HG03575 (cell line): ENCODE data around the gene ZNF593OS.

ENCODE experiments used
- ATAC-seq: cut with Tn5 transposase; IDR thresholded peaks from one replicate; pipeline ENCODE4 v1.9.1; 2021; ENCODE audit not compliant: unreplicated experiment, insufficient number of reproducible peaks, low FRiP score; ENCODE audit errors: extremely low read depth

Gene ZNF593OS

DNA sequence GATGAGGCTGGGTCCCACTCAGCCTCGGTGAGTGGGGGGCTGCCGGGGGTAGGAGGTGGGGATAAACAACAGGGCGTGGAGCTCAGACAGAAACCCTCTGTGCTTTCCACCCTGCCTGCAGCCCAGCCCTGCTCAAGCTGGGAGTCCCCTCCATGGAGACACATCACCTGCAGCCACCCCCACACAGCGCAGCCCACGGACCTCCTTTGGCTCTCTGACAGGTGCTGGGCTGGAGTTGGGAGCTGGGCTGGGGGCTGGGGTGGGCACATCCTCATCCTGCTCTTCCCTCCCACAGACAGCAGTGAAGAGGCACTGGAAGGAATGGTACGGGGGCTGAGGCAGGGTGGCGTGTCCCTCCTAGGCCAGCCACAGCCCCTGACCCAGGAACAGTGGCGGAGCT lies 16.8 kb upstream of the ZNF593OS start:
- ATAC-seq: no peak

DNA sequence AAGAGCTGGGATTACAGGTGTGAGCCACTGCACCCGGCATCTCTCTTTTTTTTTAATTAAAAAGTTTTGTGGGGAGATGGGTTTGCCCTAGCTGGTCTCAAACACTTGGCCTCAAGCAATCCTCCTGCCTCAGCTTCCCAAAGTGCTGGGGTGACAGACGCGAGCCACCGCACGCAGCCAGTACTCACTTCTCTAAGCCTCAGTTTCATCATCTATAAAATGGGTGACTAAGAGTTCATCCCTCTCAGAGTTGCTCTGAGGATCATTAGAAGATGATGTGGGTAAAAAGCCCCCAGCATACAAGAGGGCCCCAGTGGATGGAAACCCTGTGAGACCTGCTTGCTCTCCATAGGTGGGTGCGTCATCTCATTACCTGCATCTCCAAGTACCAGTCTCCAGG lies 16.2 kb upstream of the ZNF593OS start:
- no peak for ATAC-seq

DNA sequence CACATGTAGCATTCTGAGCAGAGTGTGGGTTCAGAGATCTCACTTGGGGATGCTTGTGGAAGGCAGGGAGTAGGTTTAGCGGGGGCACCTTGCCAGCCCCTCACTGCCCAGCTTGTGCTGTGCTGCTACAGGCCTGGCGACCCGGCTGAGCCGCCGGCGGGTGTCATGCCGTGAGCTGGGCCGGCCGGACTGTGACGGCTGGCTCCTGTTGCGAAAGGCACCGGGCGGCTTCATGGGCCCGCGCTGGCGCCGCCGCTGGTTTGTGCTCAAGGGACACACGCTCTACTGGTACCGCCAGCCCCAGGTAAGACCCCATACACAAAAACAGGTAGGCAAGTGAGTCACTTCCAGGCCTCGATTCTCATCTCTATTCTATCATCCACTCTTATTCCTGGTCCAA lies 13.3 kb upstream of the ZNF593OS start:
- ATAC-seq: no peak

DNA sequence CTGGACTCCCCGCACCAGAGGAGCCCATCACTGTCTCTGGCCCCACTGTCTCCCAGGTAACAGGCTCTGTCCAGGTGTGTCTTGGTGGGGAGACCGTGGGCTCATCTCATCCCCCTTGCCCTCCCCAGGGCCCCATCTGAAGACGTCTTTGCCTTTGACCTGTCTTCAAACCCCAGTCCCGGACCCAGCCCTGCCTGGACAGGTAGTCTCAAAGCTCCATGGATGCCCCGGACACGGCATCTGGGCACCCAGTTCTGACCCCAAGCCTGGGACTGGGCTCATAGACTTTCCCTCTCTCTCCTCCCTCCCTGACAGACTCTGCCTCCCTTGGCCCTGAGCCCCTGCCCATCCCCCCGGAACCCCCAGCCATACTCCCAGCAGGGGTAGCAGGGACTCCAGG lies 12.5 kb upstream of the ZNF593OS start:
- ATAC-seq: no peak

DNA sequence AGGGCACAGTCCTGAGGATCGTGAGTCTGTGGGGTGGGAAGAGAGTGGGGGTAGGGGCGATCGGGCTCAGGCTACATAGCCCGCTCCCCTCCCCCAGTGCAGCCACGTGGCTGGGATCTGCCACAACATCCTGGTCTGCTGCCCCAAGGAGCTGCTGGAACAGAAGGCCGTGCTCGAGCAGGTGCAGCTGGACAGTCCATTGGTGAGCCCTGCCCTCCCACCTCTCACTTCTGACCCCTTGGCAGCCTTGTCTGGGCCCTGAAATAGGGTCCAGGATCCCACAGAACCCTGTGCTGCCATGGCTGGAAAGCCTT lies 10.7 kb upstream of the ZNF593OS start:
- no peak for ATAC-seq

DNA sequence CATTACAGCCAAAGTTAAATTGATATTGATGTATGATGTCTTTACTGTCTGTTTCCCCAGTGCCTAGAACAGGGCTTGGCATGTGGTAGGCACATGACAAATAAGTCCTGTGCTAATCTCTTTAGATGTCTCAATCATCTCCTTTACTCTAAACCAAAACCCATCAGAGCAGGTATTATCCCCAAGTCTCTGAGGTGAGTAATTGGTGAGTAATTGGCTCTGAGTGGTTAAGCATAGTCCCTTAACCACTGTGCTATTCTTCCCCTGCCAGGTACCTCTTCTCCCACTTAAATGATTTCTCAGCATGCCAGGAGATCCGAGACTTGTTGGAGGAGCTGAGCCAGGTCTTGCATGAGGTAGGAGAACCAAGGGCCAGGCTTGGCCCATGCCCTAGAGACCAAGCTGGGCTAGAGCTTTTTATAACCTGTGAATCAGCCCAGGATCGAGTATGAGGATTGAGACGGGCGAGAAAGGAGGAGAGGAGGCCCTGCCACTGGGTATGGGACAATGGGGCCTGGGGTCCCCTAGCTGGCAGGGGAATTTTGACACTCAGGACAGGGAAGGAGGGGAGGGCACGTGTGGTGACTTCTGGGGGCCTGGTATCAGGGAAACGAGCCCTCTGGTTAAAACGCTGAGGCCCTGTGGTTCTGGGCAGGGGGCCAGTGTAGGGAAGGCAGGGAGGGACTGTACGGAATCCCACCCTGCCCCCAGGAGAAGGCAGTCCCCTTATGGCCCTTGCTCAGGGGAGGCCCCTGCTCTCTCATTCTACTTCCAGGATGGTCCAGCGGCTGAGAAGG lies 10.2 kb upstream of the ZNF593OS start:
- no peak for ATAC-seq

DNA sequence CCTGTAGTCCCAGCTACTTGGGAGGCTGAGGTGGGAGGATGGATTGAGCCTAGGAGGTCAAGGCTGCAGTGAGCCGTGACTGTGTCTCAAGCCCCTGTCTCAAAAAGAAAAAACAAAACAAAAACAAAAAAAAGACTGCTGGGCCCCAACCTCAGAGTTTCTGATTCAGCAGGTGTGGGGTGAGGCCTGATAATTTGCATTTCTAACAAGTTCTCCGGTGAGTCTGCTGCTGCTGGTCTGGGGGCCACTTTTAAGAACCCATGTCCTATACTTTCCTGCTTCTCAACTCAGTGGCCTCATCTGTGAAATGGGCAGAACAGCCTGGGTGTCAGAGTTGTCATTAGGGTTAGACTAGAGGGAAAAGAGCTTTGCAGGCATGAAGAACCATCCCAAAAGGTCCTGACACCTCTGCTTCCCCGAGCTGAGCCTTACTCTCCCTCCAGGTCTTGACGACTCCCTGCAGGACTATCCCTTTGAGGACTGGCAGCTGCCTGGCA lies 8.4 kb upstream of the ZNF593OS start:
- ATAC-seq: no peak

DNA sequence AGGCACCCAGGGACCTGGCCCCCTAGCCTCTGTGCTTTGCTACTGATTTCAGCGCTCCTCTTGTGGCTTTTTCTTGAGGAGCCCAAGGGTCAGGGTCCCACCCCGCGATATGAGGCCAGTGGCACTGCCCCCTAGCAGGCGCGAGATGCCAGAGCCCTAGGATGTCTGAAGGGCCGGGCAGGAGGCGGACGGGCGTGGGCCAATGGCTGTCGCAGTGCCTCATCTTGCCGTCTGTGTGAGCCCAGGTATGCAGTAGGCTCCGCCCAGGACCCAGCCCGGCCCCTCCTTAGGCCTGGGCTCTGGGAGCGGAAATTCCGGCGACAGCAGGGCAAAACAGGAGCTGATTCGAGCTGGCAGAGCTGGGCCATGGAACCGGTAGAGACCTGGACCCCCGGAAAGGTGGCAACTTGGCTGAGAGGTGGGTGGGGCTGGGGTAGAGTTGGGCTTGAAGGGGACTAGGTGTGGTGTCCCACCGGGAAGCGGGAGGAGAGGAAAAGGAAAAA lies 5.6 kb upstream of the ZNF593OS start, which contains the start of gene CNKSR1:
CNKSR1 (plus strand) TSS at position 310 of the 503 bp plus-strand sequence; CDS start at position 367, 57 bp downstream.
- ATAC-seq: no peak

DNA sequence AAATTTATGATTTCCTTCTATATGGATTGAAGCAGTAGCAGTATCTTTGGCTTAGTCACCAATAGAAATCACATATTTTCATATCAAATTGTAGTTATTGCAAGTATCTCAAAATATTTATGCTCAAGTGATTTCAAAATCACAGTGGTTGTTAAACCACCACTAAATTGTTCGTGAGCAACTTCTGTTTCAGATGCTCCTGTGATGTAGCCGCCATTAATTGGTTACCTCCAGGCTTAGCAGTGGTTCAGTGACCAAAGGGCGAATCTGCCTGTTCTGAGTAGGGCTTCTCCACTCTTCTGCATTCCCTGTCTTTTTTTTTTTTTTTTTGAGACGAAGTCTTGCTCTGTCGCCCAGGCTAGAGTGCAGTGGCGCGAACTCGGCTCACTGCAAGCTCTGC lies 3.7 kb upstream of the ZNF593OS start:
- no peak for ATAC-seq

DNA sequence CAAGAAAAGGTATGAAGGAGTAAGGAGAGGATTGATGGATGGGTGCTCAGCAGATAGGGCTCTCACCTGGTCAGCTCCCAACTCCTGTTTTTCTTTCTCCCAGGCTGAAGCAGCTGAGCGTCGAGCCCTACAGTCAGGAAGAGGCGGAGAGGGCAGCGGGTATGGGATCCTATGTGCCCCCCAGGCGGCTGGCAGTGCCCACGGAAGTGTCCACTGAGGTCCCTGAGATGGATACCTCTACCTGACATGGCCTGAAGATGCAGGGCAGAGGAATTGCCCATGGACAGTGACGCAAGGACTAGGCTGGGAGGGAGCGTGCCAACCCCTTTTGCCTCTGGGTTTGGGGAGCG lies 1.2 kb downstream of the ZNF593OS start:
- ATAC-seq: no peak

DNA sequence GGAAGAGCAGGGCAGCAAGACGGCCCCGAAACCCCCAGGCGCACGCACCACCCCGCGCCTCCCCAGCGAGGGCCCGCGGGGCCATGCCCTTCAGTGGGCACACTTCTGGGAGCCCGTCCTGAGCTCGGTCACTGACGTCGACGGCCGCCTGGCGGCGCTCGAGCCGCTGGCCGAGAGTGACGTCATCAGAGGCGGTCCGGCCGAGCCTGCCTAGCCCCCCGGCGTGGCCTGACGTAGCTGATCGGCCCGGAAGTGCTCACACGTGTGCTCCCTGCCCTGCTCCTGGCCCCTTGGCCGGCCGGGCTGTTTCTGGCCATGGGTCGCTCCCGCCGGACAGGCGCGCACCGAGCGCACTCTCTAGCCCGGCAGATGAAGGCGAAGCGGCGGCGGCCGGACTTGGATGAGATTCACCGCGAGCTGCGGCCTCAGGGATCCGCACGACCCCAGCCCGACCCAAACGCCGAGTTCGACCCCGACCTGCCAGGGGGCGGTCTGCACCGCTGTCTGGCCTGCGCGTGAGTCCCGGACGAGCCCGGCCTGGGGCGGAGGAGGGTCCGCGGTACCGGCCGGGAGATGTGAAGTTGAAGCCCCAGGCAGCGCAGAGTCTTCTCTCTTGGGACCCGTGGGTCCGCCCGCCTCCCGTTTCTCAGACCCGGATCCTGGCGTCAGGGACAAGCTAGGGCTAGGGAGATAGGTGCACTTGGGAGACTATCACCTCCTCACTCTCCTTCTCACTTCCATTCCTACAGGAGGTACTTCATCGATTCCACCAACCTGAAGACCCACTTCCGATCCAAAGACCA lies 1.8 kb downstream of the ZNF593OS start, which contains the start of gene ZNF593:
ZNF593 (plus strand) TSS at position 240 of the 803 bp plus-strand sequence; CDS start at position 316, 76 bp downstream.
- no peak for ATAC-seq

DNA sequence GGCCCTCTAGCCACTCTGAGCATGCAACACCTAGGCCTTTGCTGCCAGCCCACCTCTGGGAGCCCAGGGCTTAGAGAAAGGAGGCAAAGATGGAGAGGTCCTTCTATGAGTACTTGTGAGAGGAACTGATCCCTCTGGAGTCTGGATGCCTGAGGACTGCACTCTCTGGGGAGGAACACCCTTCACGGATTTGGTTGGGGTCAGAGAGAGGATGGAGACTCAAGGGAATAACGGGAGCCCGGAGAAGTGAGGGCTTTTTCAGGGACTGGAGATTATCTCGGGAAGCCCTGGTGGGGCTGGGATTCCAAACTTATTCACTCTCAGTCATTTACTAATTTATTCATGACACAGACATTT lies 2.5 kb downstream of the ZNF593OS start:
- no peak for ATAC-seq

DNA sequence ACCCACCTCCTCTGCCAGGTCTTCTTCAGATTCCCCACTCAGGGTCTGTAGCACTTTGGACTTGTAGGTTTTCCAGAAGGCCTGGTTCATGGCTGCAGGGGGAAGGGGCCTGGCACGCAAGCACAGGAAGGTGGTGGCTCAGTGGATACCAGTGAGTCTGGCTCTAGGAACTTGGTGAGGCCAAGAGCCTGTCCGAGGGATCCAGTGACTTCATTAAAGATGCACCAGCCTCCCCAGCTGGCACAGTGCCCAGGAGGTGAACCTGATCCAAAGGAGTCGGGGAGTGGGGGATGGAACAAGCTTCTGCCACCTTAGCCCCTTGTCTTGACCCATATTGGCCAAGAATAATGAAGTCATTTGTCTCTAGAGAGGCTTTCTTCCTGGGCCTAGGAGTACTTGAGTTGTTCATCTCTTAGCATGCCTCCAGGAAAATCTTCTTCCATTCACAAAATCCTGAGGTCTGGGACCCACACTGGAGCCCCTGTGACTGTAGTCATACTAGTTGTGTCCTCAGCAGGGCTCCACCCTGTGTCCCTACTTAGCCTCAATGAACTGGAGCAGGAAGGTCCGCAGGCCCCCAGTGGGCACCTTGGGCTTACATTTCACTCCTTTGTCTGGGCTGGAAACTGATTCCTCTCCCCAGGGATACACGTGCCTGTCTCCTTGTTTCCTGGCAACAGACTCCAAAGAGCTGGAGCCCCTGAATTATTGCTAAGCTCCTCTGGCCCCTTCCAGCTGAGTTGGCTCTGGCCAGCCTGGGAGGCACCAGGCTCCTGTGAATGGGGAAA lies 3.0 kb downstream of the ZNF593OS start, which contains the start of gene C1orf232:
C1orf232 (minus strand) TSS at position 554 of the 788 bp plus-strand sequence; CDS start at position 90, 464 bp downstream.
- no peak for ATAC-seq

DNA sequence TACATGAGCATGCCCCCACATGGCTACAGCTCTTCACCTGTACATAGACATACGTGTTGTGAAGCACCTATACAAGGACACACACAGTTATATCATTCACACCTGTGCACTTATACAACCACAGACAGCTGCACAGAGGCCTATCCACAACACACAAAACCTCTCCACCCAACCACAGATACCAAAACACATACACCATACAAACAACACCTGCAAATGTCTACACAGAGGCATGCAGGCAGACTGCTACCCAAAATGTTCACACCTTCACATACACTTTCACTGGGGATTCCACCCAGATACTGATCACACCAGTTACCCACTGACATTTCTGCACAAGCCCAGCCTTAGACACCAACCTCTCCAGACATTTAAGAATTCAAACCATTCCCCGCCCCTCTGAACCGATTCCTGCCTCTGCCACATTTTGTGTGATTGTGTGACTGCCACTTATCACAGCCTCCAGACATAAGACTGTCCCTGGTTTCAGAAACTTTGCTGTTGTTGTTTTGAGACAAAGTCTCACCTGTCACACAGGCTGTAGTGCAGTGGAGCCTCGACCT lies 4.8 kb downstream of the ZNF593OS start:
- ATAC-seq: no peak

DNA sequence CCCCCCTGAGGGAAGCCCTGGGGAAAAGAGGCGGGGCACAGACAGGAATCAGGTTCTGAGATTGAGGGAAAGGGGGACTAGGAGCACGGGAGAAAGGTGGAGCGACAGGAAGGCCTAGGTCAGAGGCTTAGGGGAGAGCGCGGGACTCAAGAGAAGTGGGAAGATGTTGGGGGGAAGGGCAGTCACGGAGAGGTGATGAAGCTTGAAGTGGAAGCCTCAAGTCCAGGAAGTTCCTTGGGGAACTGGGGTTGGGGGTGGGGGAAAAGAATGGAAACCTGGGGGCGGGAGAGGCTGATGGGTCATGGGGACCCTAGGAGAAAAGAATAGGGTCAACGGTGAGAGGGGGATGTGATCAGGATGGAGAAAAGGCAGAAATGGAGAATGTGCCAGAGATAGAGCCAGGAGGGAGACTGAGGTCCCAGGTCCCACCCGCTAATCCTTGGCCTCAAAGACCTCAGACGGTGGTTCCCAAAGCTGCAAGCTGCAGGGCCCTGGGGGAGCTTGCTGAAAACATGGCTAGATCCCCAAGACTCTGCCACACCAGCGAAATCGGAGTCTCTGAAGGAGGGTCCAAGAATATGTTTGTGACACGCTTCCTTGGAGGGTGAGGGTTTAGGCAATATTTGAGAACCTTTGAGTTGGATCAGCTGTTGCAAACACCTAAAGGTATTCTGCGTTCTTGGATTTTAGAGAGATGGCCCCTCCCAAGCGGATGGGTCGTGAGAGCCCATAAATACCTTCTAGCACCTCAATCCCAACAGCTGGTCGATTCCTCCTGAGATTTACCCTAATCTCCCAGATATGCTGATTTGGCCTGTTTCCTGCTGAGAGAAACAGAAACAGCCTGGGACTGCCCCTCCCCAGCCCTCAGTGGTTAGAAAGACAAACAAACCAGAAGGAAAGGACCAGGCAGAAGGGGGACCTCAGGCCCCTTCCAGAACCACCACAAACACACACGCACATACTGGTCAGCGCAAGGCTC lies 6.5 kb downstream of the ZNF593OS start:
- no peak for ATAC-seq

DNA sequence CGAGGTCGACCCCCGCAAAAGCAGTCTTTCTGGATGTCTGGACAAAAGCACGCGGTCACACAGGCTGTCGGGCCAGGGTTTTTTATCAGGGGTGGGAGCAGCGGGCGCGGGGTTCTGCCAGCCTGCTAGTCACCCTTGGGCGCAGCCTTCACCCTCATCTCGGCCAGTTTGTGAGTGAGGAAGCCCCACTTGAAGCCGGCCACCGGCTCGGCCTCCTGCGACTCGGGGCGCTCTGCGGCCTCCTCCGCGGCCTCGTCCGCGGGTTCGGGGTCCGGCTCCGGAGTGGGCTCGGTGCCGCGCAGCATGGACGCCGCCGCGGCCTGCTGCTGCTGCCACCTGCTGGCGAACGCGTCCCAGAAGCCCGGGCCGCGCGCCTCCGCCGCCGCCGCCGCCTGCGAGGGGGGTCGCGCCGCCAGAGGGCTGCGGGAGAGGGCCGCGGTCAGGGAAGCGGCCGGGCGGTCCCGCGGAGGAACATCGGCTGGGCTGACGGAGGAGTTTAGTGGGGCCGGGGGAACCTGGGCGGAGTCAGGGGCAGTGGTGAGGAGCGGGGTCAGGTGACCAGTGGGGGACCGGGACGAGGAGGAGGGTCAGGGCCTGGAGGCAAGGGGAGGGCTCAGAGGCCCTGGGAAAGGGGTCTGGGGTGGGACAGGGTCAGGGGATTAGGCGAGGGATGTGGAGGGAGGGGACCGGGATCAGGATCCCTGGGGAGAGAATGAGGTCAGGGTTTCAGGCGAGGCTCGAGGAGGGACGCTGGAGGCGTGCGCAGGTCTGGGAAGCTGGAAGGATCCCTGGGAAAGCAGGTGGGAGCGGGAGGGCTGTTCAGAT lies 7.4 kb downstream of the ZNF593OS start:
- no peak for ATAC-seq

DNA sequence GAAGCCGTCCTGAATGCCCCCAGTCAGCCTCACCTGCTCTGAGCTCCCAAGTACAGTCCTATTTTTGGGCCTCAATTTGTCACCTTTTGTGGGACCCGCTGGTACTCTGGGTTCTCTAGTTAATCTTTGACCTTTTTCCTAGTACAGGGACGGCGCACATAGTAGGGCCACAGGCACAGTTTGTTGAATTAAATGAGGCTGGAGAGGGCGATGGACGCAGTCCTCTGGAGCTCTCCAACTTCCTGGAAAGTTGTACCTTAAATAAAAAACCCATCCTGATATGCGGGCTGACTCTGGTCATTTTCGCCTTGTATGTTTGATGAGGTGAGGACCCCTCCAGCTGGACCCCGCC lies 8.0 kb downstream of the ZNF593OS start:
- no peak for ATAC-seq
